Caco-2 (cell line): ENCODE data around the gene COL4A3. TPM values are rescaled to one million over a fixed set of nuclear protein-coding genes. Genes with fewer than 3 reads are reported as not detected.

Experiments
- BruUV-seq: library from RNA; stranded (reverse); fragments of 400-500 nt; replicated peaks from 2 replicates; lab custom pipeline; 2021; lab: Mats Ljungman, UMichigan
- CTCF ChIA-PET: fragments of 300-600 bp; sonication (Branson Sonifier 250); formaldehyde crosslinking; loops from one replicate; lab custom pipeline; 2022; ENCODE audit warnings: antibody characterized with exemption; lab: Charles Lee
- POLR2A ChIA-PET: fragments of 300-600 bp; sonication (Branson Sonifier 250); formaldehyde crosslinking; loops from one replicate; lab custom pipeline; 2022; ENCODE audit warnings: antibody characterized with exemption; lab: Charles Lee
- DNase-seq, 2 experiments: peaks; one replicate each; pipeline versions ENCODE4 v3.0.0 to v3.0.0-alpha.2; 2020 to 2022
- H3K27me3 ChIP-seq: replicated peaks from 2 replicates; pipeline ENCODE4 v1.6.0; 2011; ENCODE audit warnings: low read length; ENCODE audit not compliant: control insufficient read depth, insufficient read depth
- H3K36me3 ChIP-seq: 2 replicates; pipeline ENCODE4 v1.5.1; 2011; ENCODE audit warnings: low read length; ENCODE audit not compliant: control insufficient read depth, insufficient read depth
- H3K4me1 ChIP-seq: fragments of 250-450 bp; sonication (Bioruptor Pico); 2 replicates; pipeline ENCODE4 v1.5.1; 2020; ENCODE audit warnings: mild to moderate bottlenecking
- H3K4me3 ChIP-seq: 2 replicates; pipeline ENCODE4 v1.5.1; 2011; ENCODE audit warnings: low read depth, mild to moderate bottlenecking, control low read depth, low read length
- H3K9me3 ChIP-seq: fragments of 250-450 bp; sonication (Bioruptor Pico); 2 replicates; pipeline ENCODE4 v1.5.1; 2020; ENCODE audit warnings: mild to moderate bottlenecking, moderate library complexity
- H3K27ac Mint-ChIP-seq: one replicate; pipeline ENCODE4 v1.8.0; 2022; ENCODE audit warnings: mixed read lengths; ENCODE audit not compliant: unreplicated experiment
- H3K27me3 Mint-ChIP-seq: one replicate; pipeline ENCODE4 v1.8.0; 2022; ENCODE audit warnings: mixed read lengths; ENCODE audit not compliant: insufficient read depth, unreplicated experiment
- H3K36me3 Mint-ChIP-seq: one replicate; pipeline ENCODE4 v1.8.0; 2022; ENCODE audit warnings: mild to moderate bottlenecking, mixed read lengths; ENCODE audit not compliant: insufficient read depth, unreplicated experiment
- H3K4me1 Mint-ChIP-seq: one replicate; pipeline ENCODE4 v1.8.0; 2022; ENCODE audit warnings: low read depth, mixed read lengths; ENCODE audit not compliant: unreplicated experiment
- H3K4me3 Mint-ChIP-seq: one replicate; pipeline ENCODE4 v1.8.0; 2022; ENCODE audit warnings: mild to moderate bottlenecking, moderate library complexity, mixed read lengths; ENCODE audit not compliant: unreplicated experiment
- H3K9me3 Mint-ChIP-seq: one replicate; pipeline ENCODE4 v1.8.0; 2022; ENCODE audit warnings: mixed read lengths; ENCODE audit not compliant: unreplicated experiment
- CTCF ChIP-seq, 2 experiments: fragments of 200-600 bp in 1 of 2; IDR thresholded peaks; 1 replicate in 1 of 2; 2 replicates in 1 of 2; pipeline versions ENCODE4 v1.5.1 to v1.8.0; 2011 to 2022; ENCODE audit warnings: antibody characterized with exemption in 1 of 2, control low read depth in 1 of 2, inconsistent platforms in 1 of 2, low read depth in 1 of 2, low read length in 1 of 2, mild to moderate bottlenecking in 1 of 2, moderate library complexity in 1 of 2; ENCODE audit not compliant: insufficient read depth in 1 of 2, severe bottlenecking in 1 of 2, unreplicated experiment in 1 of 2
- intact Hi-C: fragments of 100-400 bp; cut with micrococcal nuclease; formaldehyde crosslinking; loops from one replicate; pipeline ENCODE4 v1.10.0; 2022; ENCODE audit not compliant: unreplicated experiment
- total RNA-seq: library from RNA; stranded (reverse); gene quantifications from 2 replicates; pipeline ENCODE4 v1.2.3, GENCODE V29; 2022

COL4A3 gene
- total RNA-seq, 1 experiment from 2014 or later = 4.2 TPM

DNA sequence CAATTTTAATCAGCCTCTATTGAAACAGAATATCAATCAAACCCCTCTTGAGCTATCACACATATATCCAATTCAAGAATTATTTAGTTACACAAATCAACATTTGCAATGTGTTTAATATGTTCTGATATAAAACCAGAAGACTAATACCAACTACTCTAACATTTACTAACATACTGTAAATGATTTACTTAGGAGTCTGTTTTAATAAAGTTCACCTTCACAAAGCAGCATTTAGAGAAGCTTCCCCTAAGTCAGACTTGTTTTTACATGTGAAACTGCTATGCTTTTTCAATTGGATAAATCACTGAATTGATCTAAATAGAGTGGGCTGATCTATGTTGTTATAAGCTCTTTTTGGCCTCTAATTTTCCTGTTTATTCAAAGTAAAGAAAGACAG is 18.3 kb downstream of the COL4A3 start:
- H3K4me3 Mint-ChIP-seq = no peak overlapping the region
- BruUV-seq = no TSS peak
- no peaks in the 10 kb centered on the region for H3K36me3 ChIP-seq
- H3K27me3 ChIP-seq = no peaks in the 10 kb centered on the region
- H3K27ac Mint-ChIP-seq = no peak overlapping the region
- no peaks in the 10 kb centered on the region for H3K4me1 ChIP-seq
- no peak overlapping the region for H3K4me3 ChIP-seq
- intact Hi-C loops = no loop called here
- H3K27me3 Mint-ChIP-seq = no peaks in the 10 kb centered on the region
- no peak for TF ChIP-seq CTCF (IDR thresholded peaks at IDR 0.05; ENCODE audit: insufficient read depth in 1 of 2, low read depth in 1 of 2, low read length in 1 of 2, severe bottlenecking in 1 of 2, unreplicated experiment in 1 of 2)
- POLR2A ChIA-PET = no interaction called here
- peaks cover 11% of the 10 kb centered on the region for H3K4me1 Mint-ChIP-seq
- no peaks in the 10 kb centered on the region for H3K9me3 ChIP-seq
- no peaks in the 10 kb centered on the region for H3K9me3 Mint-ChIP-seq
- CTCF ChIA-PET = no interaction called here
- no peaks in the 10 kb centered on the region for H3K36me3 Mint-ChIP-seq
- DNase-seq = no peak

DNA sequence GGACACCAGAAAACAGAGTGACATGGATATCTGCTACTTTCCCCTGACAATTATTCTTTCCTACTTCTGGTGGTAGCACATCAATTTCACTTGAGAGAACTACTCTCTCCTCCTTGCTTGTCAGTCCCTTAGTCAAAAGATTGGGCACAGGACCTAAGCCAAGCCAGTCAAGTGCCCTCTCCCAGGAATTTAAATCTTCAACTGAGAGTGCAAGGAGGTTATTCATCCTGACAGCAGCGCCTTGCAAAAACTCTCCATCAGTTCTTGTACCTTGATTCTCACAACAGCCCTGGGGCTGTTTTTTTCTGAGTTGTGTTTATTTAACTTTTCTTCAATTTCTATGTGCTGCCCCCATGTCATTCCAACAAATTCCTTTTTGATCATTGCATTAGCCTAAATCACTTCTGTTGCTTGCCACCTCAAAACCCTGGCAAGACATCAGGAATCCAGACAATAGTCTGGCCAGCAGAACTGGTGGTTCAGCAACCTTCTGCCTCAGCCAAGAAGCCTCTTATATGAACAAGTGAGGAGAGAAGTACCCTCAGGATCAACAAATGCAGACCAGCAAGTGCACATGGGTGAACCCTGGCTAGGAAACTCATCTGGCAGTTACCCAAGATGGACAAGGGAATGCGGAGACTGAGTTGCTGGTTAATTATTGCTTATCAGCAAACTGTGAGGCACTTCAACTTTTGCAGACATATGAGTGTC is 19.4 kb downstream of the COL4A3 start:
- no TSS peak for BruUV-seq
- intact Hi-C loops = loop anchor here (1.0 kb wide), 1 partner anchor 20 kb away; the partner anchor contains the start of genes COL4A3 and COL4A4
- no peaks in the 10 kb centered on the region for H3K36me3 Mint-ChIP-seq
- H3K4me1 Mint-ChIP-seq = peaks cover 11% of the 10 kb centered on the region
- Histone ChIP-seq H3K4me3 (no peak overlapping the region), H3K27me3 (no peaks in the 10 kb centered on the region), H3K9me3 (no peaks in the 10 kb centered on the region), H3K36me3 (no peaks in the 10 kb centered on the region), H3K4me1 (no peaks in the 10 kb centered on the region)
- no peaks in the 10 kb centered on the region for H3K9me3 Mint-ChIP-seq
- POLR2A ChIA-PET = no interaction called here
- CTCF ChIA-PET = no interaction called here
- H3K27ac Mint-ChIP-seq = no peak overlapping the region
- H3K4me3 Mint-ChIP-seq = no peak overlapping the region
- DNase-seq = no peak
- TF ChIP-seq CTCF (IDR thresholded peaks at IDR 0.05; ENCODE audit: insufficient read depth in 1 of 2, low read depth in 1 of 2, low read length in 1 of 2, severe bottlenecking in 1 of 2, unreplicated experiment in 1 of 2) = no peak
- H3K27me3 Mint-ChIP-seq = no peaks in the 10 kb centered on the region

GRCh38 chr2:227185615-227186232 is 21.3 kb downstream of the COL4A3 start:
- H3K27ac Mint-ChIP-seq = no peak overlapping the region

More at GRCh38 chr2:227185615-227186232, 21.3 kb downstream of the COL4A3 start:
- Mint-ChIP-seq H3K9me3 (no peaks in the 10 kb centered on the region), H3K4me3 (no peak overlapping the region), H3K4me1 (peaks cover 11% of the 10 kb centered on the region), H3K27me3 (no peaks in the 10 kb centered on the region), H3K36me3 (no peaks in the 10 kb centered on the region)
- CTCF ChIA-PET = no interaction called here
- no peak for DNase-seq
- H3K4me1 ChIP-seq = no peaks in the 10 kb centered on the region
- H3K27me3 ChIP-seq = no peaks in the 10 kb centered on the region
- BruUV-seq = no TSS peak
- no peaks in the 10 kb centered on the region for H3K36me3 ChIP-seq
- H3K9me3 ChIP-seq = no peaks in the 10 kb centered on the region
- no peak for TF ChIP-seq CTCF (IDR thresholded peaks at IDR 0.05; ENCODE audit: insufficient read depth in 1 of 2, low read depth in 1 of 2, low read length in 1 of 2, severe bottlenecking in 1 of 2, unreplicated experiment in 1 of 2)
- intact Hi-C loops = no loop called here
- no peak overlapping the region for H3K4me3 ChIP-seq
- POLR2A ChIA-PET = no interaction called here
